HEK293 (cell line): Measurements from ENCODE around the gene SPRED2.
A peak's percentile ranks its signal among the peaks of the same experiment; 100 is the strongest.

Experiments used
- CTCF ChIA-PET: fragments of 350-600 bp; formaldehyde crosslinking; extraction: SDS; loops from one replicate; lab custom pipeline; 2021; ENCODE audit warnings: antibody characterized with exemption; lab: Yijun Ruan, JAX
- POLR2A ChIA-PET: fragments of 300-600 bp; formaldehyde crosslinking; extraction: SDS; loops from one replicate; lab custom pipeline; 2020; ENCODE audit warnings: antibody characterized with exemption, inconsistent platforms; lab: Yijun Ruan, JAX
- H3K27ac ChIP-seq: fragments of 200-500 bp; sonication (Bioruptor generic); 2 replicates; pipeline ENCODE4 v1.5.1; 2014; ENCODE audit warnings: low read depth, low read length, control low read depth, inconsistent platforms; ENCODE audit errors: extremely low read depth
- H3K36me3 ChIP-seq, 2 experiments: fragments of 200-500 bp in 1 of 2; sonication (Bioruptor generic) in 1 of 2; 1 replicate in 1 of 2; 2 replicates in 1 of 2; pipeline ENCODE4 v1.5.1; 2014 to 2017; ENCODE audit warnings: inconsistent platforms in 2 of 2, low read length in 2 of 2; ENCODE audit not compliant: control insufficient read depth in 2 of 2, insufficient read depth in 1 of 2
- H3K4me1 ChIP-seq: fragments of 200-500 bp; sonication (Bioruptor generic); 2 replicates; pipeline ENCODE4 v1.5.1; 2014; ENCODE audit warnings: mild to moderate bottlenecking, low read length, inconsistent platforms; ENCODE audit not compliant: control insufficient read depth, insufficient read depth
- H3K4me3 ChIP-seq: 2 replicates; pipeline ENCODE4 v1.5.1; 2011; ENCODE audit warnings: low read depth, mild to moderate bottlenecking, control low read depth, low read length, moderate library complexity
- H3K9me3 ChIP-seq: fragments of 200-500 bp; sonication (Bioruptor generic); 2 replicates; pipeline ENCODE4 v1.5.1; 2014; ENCODE audit warnings: low read depth, low read length, inconsistent platforms; ENCODE audit not compliant: control insufficient read depth, insufficient read depth
- BCL11A ChIP-seq: fragments of 450-650 bp; formaldehyde crosslinking; IDR thresholded peaks from 2 replicates; pipeline ENCODE4 v1.5.1; 2016; ENCODE audit warnings: low read depth, missing biosample characterization, missing genetic modification characterization
- EGR2 ChIP-seq: fragments of 450-650 bp; formaldehyde crosslinking; IDR thresholded peaks from 2 replicates; pipeline ENCODE4 v1.5.1; 2016; ENCODE audit warnings: low read depth, missing biosample characterization, missing genetic modification characterization
- GLI2 ChIP-seq: fragments of 450-650 bp; formaldehyde crosslinking; IDR thresholded peaks from 2 replicates; pipeline ENCODE4; 2017; ENCODE audit warnings: missing biosample characterization, missing genetic modification characterization, low read depth, borderline replicate concordance
- IKZF3 ChIP-seq: fragments of 450-650 bp; IDR thresholded peaks from 2 replicates; pipeline ENCODE4 v1.5.0; 2018; ENCODE audit warnings: missing biosample characterization, mild to moderate bottlenecking, missing genetic modification characterization, moderate library complexity
- KLF7 ChIP-seq: fragments of 450-650 bp; formaldehyde crosslinking; IDR thresholded peaks from 2 replicates; pipeline ENCODE4 v1.5.1; 2016; ENCODE audit warnings: missing biosample characterization, missing genetic modification characterization, borderline replicate concordance
- OSR2 ChIP-seq: fragments of 450-650 bp; formaldehyde crosslinking; IDR thresholded peaks from 2 replicates; pipeline ENCODE4 v1.5.1; 2016; ENCODE audit warnings: missing biosample characterization, missing genetic modification characterization
- OVOL3 ChIP-seq: fragments of 450-650 bp; formaldehyde crosslinking; IDR thresholded peaks from 2 replicates; pipeline ENCODE4 v1.5.1; 2016; ENCODE audit warnings: missing biosample characterization, missing genetic modification characterization
- RBAK ChIP-seq: fragments of 450-650 bp; formaldehyde crosslinking; IDR thresholded peaks from 2 replicates; pipeline ENCODE4 v1.5.1; 2016; ENCODE audit warnings: missing biosample characterization, missing genetic modification characterization
- SALL2 ChIP-seq: fragments of 450-650 bp; formaldehyde crosslinking; IDR thresholded peaks from 2 replicates; pipeline ENCODE4 v1.5.0; 2017; ENCODE audit warnings: missing biosample characterization, mild to moderate bottlenecking, missing genetic modification characterization, borderline replicate concordance
- SCRT1 ChIP-seq: fragments of 450-650 bp; formaldehyde crosslinking; IDR thresholded peaks from 2 replicates; pipeline ENCODE4 v1.5.1; 2016; ENCODE audit warnings: missing biosample characterization, missing genetic modification characterization, borderline replicate concordance
- ZBTB17 ChIP-seq: fragments of 450-650 bp; formaldehyde crosslinking; IDR thresholded peaks from 2 replicates; pipeline ENCODE4 v1.5.1; 2016; ENCODE audit warnings: missing biosample characterization, missing genetic modification characterization
- ZBTB21 ChIP-seq: fragments of 450-650 bp; formaldehyde crosslinking; IDR thresholded peaks from 2 replicates; pipeline ENCODE4 v1.5.1; 2017; ENCODE audit warnings: missing biosample characterization, missing genetic modification characterization
- ZBTB8A ChIP-seq: fragments of 450-650 bp; formaldehyde crosslinking; IDR thresholded peaks from 2 replicates; pipeline ENCODE4 v1.5.1; 2016; ENCODE audit warnings: missing biosample characterization, missing genetic modification characterization
- ZIC2 ChIP-seq: fragments of 450-650 bp; formaldehyde crosslinking; IDR thresholded peaks from 2 replicates; pipeline ENCODE4 v1.5.1; 2016; ENCODE audit warnings: missing biosample characterization, missing genetic modification characterization
- ZNF155 ChIP-seq: fragments of 450-650 bp; formaldehyde crosslinking; IDR thresholded peaks from 2 replicates; pipeline ENCODE4 v1.5.1; 2016; ENCODE audit warnings: missing biosample characterization, missing genetic modification characterization
- ZNF2 ChIP-seq: fragments of 450-650 bp; formaldehyde crosslinking; IDR thresholded peaks from 2 replicates; pipeline ENCODE4 v1.5.1; 2016; ENCODE audit warnings: missing biosample characterization, missing genetic modification characterization
- ZNF23 ChIP-seq: fragments of 450-650 bp; formaldehyde crosslinking; IDR thresholded peaks from 2 replicates; pipeline ENCODE4 v1.5.1; 2016; ENCODE audit warnings: missing biosample characterization, missing genetic modification characterization, borderline replicate concordance
- ZNF239 ChIP-seq: fragments of 450-650 bp; formaldehyde crosslinking; IDR thresholded peaks from 2 replicates; pipeline ENCODE4 v1.5.1; 2016; ENCODE audit warnings: missing biosample characterization, missing genetic modification characterization
- ZNF24 ChIP-seq: fragments of 450-650 bp; formaldehyde crosslinking; IDR thresholded peaks from 2 replicates; pipeline ENCODE4 v1.5.1; 2016; ENCODE audit warnings: missing biosample characterization, missing genetic modification characterization
- ZNF302 ChIP-seq: fragments of 450-650 bp; formaldehyde crosslinking; IDR thresholded peaks from 2 replicates; pipeline ENCODE4 v1.5.1; 2016; ENCODE audit warnings: missing biosample characterization, missing genetic modification characterization, low read depth
- ZNF335 ChIP-seq: fragments of 450-650 bp; formaldehyde crosslinking; conservative IDR thresholded peaks from 2 replicates; pipeline ENCODE4 v1.5.1; 2016; ENCODE audit warnings: missing biosample characterization, missing genetic modification characterization
- ZNF37A ChIP-seq: fragments of 450-650 bp; IDR thresholded peaks from 2 replicates; pipeline ENCODE4 v1.5.1; 2018; ENCODE audit warnings: missing biosample characterization, missing genetic modification characterization
- ZNF391 ChIP-seq: fragments of 450-650 bp; formaldehyde crosslinking; IDR thresholded peaks from 2 replicates; pipeline ENCODE4 v1.5.1; 2016; ENCODE audit warnings: low read depth, missing biosample characterization, missing genetic modification characterization, borderline replicate concordance
- ZNF76 ChIP-seq: fragments of 450-650 bp; formaldehyde crosslinking; IDR thresholded peaks from 2 replicates; pipeline ENCODE4; 2016; ENCODE audit warnings: low read depth, missing biosample characterization, missing genetic modification characterization, borderline replicate concordance
- ZNF776 ChIP-seq: fragments of 450-650 bp; formaldehyde crosslinking; IDR thresholded peaks from 2 replicates; pipeline ENCODE4 v1.5.0; 2017; ENCODE audit warnings: missing biosample characterization, missing genetic modification characterization, borderline replicate concordance
- TF ChIP-seq, protein P1 (sequence below): fragments of 450-650 bp; formaldehyde crosslinking; IDR thresholded peaks from 2 replicates; pipeline ENCODE4 v1.5.1; 2016; ENCODE audit warnings: missing biosample characterization, missing genetic modification characterization
- TF ChIP-seq, protein P2 (sequence below): fragments of 450-650 bp; formaldehyde crosslinking; IDR thresholded peaks from 2 replicates; pipeline ENCODE4 v1.5.1; 2016; ENCODE audit warnings: missing biosample characterization, missing genetic modification characterization
- TF ChIP-seq, protein P3 (sequence below): fragments of 450-650 bp; IDR thresholded peaks from 2 replicates; pipeline ENCODE4 v1.5.1; 2018; ENCODE audit warnings: missing biosample characterization, missing genetic modification characterization

SPRED2 gene

DNA sequence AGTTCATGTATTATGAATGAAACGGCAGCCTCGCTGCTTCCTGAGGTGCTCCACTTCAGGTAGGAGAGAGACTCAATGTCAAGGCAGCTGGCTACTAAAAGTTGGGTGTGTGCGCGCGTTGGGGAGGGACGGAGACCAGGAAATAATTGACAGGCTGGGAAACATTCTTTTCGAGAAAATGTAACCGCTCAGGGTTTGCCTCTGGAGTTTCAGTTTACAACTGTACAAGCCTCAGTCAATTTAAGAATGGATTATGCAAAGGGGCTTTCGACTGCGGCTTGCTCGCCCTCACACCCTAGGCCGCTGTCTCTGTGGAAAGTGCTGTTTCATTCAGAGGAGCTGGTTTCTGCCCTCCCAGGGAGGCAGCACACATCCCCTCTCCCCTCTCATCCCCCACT lies 4.4 kb upstream of the SPRED2 start:
- CTCF ChIA-PET = interaction anchor here (0.6 to 1.7 kb wide), 5 partner anchors 16 to 594 kb away, joined by 3 to 5 read pairs (median 3); no protein-coding TSS in a partner anchor
- no peak for TF ChIP-seq ZIC2
- peak; percentile 78 for TF ChIP-seq OSR2 (tag by site-specific recombination)
- TF ChIP-seq ZNF335 = peak; percentile 5; the same call in 1 of the 2 replicates
- TF ChIP-seq, all 188 proteins: peak for 2
- H3K36me3 ChIP-seq = no peaks in the 10 kb centered on the region
- no peaks in the 10 kb centered on the region for H3K9me3 ChIP-seq
- H3K27ac ChIP-seq = peak overlapping the region; percentile 81
- peak overlapping the region; percentile 64 for H3K4me3 ChIP-seq
- H3K4me1 ChIP-seq = peaks cover 7% of the 10 kb centered on the region
- POLR2A ChIA-PET = interaction anchor here (1.4 to 2.2 kb wide), 4 partner anchors 54 to 307 kb away, joined by 3 to 6 read pairs (median 4); partner anchors contain the start of genes ACTR2 and RAB1A

DNA sequence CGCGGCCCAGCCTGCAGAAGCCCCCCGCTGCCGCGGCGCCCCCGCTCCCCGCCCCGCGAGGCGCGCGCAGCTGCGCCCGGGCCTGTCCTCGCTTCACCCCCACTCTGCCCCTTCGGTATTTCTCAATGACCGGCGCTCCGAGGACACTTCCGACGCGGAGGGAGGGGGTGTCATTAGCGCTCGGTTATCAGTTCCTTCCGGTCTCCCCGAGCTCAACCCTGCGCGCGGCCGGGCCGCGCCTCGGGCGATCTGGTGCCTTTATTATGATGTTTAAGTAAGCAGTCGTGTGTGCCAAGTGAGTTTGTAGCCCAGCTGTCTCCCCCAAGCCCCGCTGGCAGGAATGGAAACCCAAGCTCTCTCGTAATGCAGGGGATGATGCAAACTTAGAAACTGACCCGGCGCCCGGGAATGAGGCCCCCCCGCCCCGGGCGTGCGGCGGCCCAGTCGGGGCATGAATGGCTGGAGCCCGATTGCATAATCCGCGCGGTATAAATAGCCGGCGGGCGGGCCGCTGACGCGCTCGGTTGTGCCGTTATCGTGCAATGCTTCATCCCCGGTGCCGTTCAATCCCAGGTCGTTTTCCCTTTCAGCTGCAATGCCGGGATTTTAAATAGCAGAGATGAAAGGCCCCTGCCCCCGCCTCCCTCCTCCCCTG lies 3.9 kb upstream of the SPRED2 start:
- ChIA-PET POLR2A (interaction anchor here (1.1 to 2.2 kb wide), 5 partner anchors 15 to 307 kb away, joined by 3 to 6 read pairs (median 4); partner anchors contain the start of genes ACTR2 and RAB1A), CTCF (interaction anchor here (0.6 to 1.7 kb wide), 7 partner anchors 15 to 594 kb away, joined by 3 to 5 read pairs (median 3); no protein-coding TSS in a partner anchor)
- Histone ChIP-seq H3K4me3 (peak overlapping the region; percentile 64), H3K9me3 (no peaks in the 10 kb centered on the region), H3K36me3 (no peaks in the 10 kb centered on the region), H3K4me1 (peaks cover 7% of the 10 kb centered on the region), H3K27ac (peak overlapping the region; percentile 81)
- TF ChIP-seq, protein P1, sequence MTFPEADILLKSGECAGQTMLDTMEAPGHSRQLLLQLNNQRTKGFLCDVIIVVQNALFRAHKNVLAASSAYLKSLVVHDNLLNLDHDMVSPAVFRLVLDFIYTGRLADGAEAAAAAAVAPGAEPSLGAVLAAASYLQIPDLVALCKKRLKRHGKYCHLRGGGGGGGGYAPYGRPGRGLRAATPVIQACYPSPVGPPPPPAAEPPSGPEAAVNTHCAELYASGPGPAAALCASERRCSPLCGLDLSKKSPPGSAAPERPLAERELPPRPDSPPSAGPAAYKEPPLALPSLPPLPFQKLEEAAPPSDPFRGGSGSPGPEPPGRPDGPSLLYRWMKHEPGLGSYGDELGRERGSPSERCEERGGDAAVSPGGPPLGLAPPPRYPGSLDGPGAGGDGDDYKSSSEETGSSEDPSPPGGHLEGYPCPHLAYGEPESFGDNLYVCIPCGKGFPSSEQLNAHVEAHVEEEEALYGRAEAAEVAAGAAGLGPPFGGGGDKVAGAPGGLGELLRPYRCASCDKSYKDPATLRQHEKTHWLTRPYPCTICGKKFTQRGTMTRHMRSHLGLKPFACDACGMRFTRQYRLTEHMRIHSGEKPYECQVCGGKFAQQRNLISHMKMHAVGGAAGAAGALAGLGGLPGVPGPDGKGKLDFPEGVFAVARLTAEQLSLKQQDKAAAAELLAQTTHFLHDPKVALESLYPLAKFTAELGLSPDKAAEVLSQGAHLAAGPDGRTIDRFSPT (tag by site-specific recombination) = no peak
- no peak for TF ChIP-seq SALL2 (tag by site-specific recombination)
- TF ChIP-seq ZNF155 = no peak
- TF ChIP-seq ZNF37A (tag by site-specific recombination) = no peak
- no peak for TF ChIP-seq GLI2 (tag by site-specific recombination)
- TF ChIP-seq ZNF302 (tag by site-specific recombination) = no peak
- TF ChIP-seq ZNF23 (tag by site-specific recombination) = no peak
- no peak for TF ChIP-seq RBAK (tag by site-specific recombination)
- TF ChIP-seq ZNF24 (tag by site-specific recombination) = no peak; the same call in none of the 2 replicates
- peak; percentile 53 for TF ChIP-seq ZNF76 (tag by site-specific recombination)
- peak; percentile 61; the same call in 1 of the 2 replicates for TF ChIP-seq IKZF3 (tag by site-specific recombination)
- peak; percentile 92 for TF ChIP-seq ZBTB8A (tag by site-specific recombination)
- no peak for TF ChIP-seq ZNF391 (tag by site-specific recombination)
- TF ChIP-seq ZBTB17 (tag by site-specific recombination) = peak; percentile 87
- no peak for TF ChIP-seq OVOL3
- TF ChIP-seq, protein P2, sequence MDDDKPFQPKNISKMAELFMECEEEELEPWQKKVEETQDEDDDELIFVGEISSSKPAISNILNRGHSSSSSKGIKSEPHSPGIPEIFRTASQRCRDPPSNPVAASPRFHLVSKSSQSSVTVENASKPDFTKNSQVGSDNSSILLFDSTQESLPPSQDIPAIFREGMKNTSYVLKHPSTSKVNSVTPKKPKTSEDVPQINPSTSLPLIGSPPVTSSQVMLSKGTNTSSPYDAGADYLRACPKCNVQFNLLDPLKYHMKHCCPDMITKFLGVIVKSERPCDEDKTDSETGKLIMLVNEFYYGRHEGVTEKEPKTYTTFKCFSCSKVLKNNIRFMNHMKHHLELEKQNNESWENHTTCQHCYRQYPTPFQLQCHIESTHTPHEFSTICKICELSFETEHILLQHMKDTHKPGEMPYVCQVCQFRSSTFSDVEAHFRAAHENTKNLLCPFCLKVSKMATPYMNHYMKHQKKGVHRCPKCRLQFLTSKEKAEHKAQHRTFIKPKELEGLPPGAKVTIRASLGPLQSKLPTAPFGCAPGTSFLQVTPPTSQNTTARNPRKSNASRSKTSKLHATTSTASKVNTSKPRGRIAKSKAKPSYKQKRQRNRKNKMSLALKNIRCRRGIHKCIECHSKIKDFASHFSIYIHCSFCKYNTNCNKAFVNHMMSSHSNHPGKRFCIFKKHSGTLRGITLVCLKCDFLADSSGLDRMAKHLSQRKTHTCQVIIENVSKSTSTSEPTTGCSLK (tag by site-specific recombination) = no peak
- TF ChIP-seq, protein P3, sequence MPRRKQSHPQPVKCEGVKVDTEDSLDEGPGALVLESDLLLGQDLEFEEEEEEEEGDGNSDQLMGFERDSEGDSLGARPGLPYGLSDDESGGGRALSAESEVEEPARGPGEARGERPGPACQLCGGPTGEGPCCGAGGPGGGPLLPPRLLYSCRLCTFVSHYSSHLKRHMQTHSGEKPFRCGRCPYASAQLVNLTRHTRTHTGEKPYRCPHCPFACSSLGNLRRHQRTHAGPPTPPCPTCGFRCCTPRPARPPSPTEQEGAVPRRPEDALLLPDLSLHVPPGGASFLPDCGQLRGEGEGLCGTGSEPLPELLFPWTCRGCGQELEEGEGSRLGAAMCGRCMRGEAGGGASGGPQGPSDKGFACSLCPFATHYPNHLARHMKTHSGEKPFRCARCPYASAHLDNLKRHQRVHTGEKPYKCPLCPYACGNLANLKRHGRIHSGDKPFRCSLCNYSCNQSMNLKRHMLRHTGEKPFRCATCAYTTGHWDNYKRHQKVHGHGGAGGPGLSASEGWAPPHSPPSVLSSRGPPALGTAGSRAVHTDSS (tag by site-specific recombination) = no peak
- peak; percentile 61; the same call in 1 of the 2 replicates for TF ChIP-seq BCL11A
- TF ChIP-seq KLF7 = no peak
- no peak for TF ChIP-seq SCRT1 (tag by site-specific recombination)
- TF ChIP-seq ZNF239 (tag by site-specific recombination) = no peak
- TF ChIP-seq EGR2 = no peak
- TF ChIP-seq ZBTB21 (tag by site-specific recombination) = peak; percentile 55; the same call in 1 of the 2 replicates
- TF ChIP-seq ZNF2 (tag by site-specific recombination) = peak; percentile 19; the same call in 1 of the 2 replicates
- TF ChIP-seq ZNF776 (tag by site-specific recombination) = no peak
